Muscle of back (tissue), 11 donors: ENCODE data around the gene CTDSP2. TPM values are rescaled to one million over a fixed set of nuclear protein-coding genes. Genes with fewer than 3 reads are reported as not detected.
"Not testable (repeated sequence)": the region's sequence is repeated elsewhere in the genome, so short reads cannot be mapped to it uniquely, and the experiment has no call there.

ENCODE experiments used
- DNase-seq, 3 donors: peaks; one replicate each; pipeline versions ENCODE4 v3.0.0 to v3.0.0-alpha.2; 2013
- polyA plus RNA-seq, 10 donors: library from polyadenylated mRNA; unstranded; fragments of 120-200 nt; gene quantifications; one replicate each; pipeline ENCODE4 v1.2.1, GENCODE V29; 2013; ENCODE audit not compliant: insufficient read length in 10 of 10

Gene CTDSP2
- polyA plus RNA-seq, 10 donors, result 181 to 215 (median 192) TPM

GRCh38 chr12:57883700-57884099, 37.2 kb upstream of the CTDSP2 start:
- DNase-seq, result no peak

- DNase-seq, result no peak
Measured at GRCh38 chr12:57883057-57883456, 36.5 kb upstream of the CTDSP2 start.

- DNase-seq, result no peak
Measured at GRCh38 chr12:57882575-57882974, 36.0 kb upstream of the CTDSP2 start.

GRCh38 chr12:57881475-57881874, 34.9 kb upstream of the CTDSP2 start:
- no peak for DNase-seq

- not testable (repeated sequence) for DNase-seq
Measured at GRCh38 chr12:57881035-57881434, 34.5 kb upstream of the CTDSP2 start.

- no peak for DNase-seq
Measured at GRCh38 chr12:57877876-57878275, 31.3 kb upstream of the CTDSP2 start.

GRCh38 chr12:57875753-57876547, 29.4 kb upstream of the CTDSP2 start:
- DNase-seq, result no peak

GRCh38 chr12:57874166-57875108, 27.9 kb upstream of the CTDSP2 start:
- peak in 1 of 3 donors; percentile 47 for DNase-seq

GRCh38 chr12:57872362-57872761, 25.8 kb upstream of the CTDSP2 start:
- DNase-seq, result no peak

- DNase-seq, result no peak
Measured at GRCh38 chr12:57869927-57870318, 23.4 kb upstream of the CTDSP2 start.

- DNase-seq, result peak in 2 of 3 donors; percentile 61 to 82
Measured at GRCh38 chr12:57869298-57869926, 22.9 kb upstream of the CTDSP2 start.

- DNase-seq, result peak in 1 of 3 donors; percentile 69
Measured at GRCh38 chr12:57868851-57869268, 22.3 kb upstream of the CTDSP2 start.

GRCh38 chr12:57868221-57868620, 21.7 kb upstream of the CTDSP2 start:
- no peak for DNase-seq

GRCh38 chr12:57866308-57867019, 19.9 kb upstream of the CTDSP2 start:
- DNase-seq, result no peak

- peak in 2 of 3 donors; percentile 76 to 92 for DNase-seq
Measured at GRCh38 chr12:57865084-57865751, 18.7 kb upstream of the CTDSP2 start.

- peak in 1 of 3 donors; percentile 73 for DNase-seq
Measured at GRCh38 chr12:57864442-57865083, 18.0 kb upstream of the CTDSP2 start.

- no peak for DNase-seq
Measured at GRCh38 chr12:57863676-57864075, 17.1 kb upstream of the CTDSP2 start.

- no peak for DNase-seq
Measured at GRCh38 chr12:57861967-57862366, 15.4 kb upstream of the CTDSP2 start.

GRCh38 chr12:57860883-57861282, 14.4 kb upstream of the CTDSP2 start:
- not testable (repeated sequence) for DNase-seq

- DNase-seq, result no peak
Measured at GRCh38 chr12:57859121-57859520, 12.6 kb upstream of the CTDSP2 start.
